NCI-H82 (cell line): Measurements from ENCODE around the gene CBL.
"Not testable (repeated sequence)": the region's sequence is repeated elsewhere in the genome, so short reads cannot be mapped to it uniquely, and the experiment has no call there.

Source experiments
- DNase-seq: peaks from one replicate; lab custom pipeline; 2025; lab: John Stamatoyannopoulos, UW

The CBL gene

DNA sequence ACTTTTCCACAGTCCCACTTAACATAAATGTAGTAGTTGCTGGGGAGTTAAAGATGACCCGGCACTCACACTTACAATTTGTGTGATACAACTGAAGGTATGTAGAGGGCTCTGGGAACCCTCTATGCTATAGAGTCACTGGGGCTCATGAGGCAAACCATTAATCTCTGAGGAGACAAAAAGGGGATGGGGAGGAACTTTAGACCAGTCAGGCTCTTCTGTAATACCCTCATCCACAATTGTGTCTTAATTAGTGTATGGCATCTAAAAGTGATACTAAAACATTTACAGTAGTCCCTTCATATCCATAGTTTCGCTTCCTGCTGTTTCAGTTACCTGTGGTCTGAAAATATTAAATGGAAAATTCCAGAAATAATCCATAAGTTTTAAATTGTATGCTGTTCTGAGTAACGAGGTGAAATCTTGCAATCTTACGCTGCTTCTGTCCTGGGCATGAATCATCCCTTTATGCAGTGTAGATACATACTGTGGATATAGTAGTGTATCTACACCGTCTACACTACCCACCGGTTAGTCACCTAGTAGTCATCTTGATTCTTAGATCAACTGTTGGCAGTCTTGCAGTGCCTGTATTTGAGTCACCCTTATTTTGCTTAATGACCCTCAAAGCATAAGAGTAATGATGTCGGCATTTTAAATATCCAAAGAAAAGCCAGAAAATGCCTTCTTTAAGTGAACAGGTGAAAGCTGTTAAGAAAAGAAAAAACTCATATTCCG, 12.2 kb downstream of the CBL start:
- no peak for DNase-seq

GRCh38 chr11:119222308-119222707, 16.2 kb downstream of the CBL start:
- DNase-seq, result no peak

- DNase-seq, result no peak
Observed at GRCh38 chr11:119222891-119223290, 16.8 kb downstream of the CBL start.

DNA sequence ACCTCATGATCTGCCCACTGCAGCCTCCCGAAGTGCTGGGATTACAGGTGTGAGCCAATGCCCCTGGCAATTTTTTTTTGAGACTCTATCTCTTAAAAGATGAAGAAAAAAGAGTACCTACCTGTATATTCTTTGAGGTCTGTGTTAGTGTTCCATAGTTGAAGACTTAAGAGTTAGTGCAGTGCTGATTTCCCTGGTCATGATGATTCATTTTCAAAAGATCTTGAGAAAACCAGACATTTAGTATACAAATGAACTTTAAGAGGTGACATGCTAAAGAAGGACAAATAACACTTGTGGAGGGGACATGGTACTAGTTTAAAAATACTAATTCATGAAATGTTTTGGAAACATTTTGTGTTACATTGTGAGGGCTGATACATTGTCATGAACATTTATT, 17.7 kb downstream of the CBL start:
- no peak for DNase-seq

- DNase-seq, result not testable (repeated sequence)
Observed at GRCh38 chr11:119228535-119229287, 22.6 kb downstream of the CBL start.

GRCh38 chr11:119229288-119229672, 23.1 kb downstream of the CBL start:
- DNase-seq, result no peak

GRCh38 chr11:119229741-119230140, 23.6 kb downstream of the CBL start:
- DNase-seq, result no peak

GRCh38 chr11:119236490-119236889, 30.4 kb downstream of the CBL start:
- DNase-seq, result no peak

- no peak for DNase-seq
Observed at GRCh38 chr11:119236891-119237290, 30.8 kb downstream of the CBL start.

DNA sequence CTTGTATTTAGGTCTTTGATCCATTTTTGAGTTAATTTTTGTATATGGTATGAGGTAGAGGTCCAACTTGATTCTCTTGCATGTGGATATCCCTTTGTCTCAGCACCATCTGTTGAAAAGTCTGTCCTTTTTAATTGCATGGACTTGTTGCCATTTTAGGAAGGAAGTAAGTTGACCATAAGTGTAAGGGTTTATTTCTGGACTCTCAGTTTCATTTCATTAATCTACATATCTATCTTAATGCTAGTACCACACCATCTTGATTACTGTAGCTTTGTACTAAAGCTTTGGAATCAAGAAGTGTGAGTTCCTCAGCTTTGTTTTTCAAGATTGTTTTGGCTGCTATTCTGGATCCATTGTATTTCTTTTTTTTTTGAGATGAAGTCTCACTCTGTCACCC, 31.4 kb downstream of the CBL start:
- no peak for DNase-seq

- DNase-seq, result no peak
Observed at GRCh38 chr11:119248750-119249670, 42.9 kb downstream of the CBL start.

- DNase-seq, result no peak
Observed at GRCh38 chr11:119249671-119250010, 43.5 kb downstream of the CBL start.

- DNase-seq, result no peak
Observed at GRCh38 chr11:119251114-119251513, 45.0 kb downstream of the CBL start.

DNA sequence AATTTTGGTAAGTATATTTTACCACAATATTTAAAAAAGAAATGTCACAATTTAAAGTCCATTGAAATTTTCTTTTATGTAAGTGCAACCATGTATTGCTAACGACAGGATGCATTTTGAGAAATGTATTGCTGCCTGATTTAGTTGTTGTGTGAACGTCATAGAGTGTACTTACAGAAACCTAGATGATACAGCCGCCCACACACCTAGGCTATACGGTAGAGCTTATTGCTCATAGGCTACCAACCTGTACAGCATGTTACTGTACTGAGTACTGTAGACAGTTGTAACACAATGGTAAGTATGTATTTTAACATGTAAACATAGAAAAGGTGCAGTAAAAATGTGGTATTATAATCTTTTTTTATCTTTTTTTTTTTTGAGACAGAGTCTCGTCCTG, 48.1 kb downstream of the CBL start:
- DNase-seq, result no peak

GRCh38 chr11:119258180-119258579, 52.0 kb downstream of the CBL start:
- no peak for DNase-seq

DNA sequence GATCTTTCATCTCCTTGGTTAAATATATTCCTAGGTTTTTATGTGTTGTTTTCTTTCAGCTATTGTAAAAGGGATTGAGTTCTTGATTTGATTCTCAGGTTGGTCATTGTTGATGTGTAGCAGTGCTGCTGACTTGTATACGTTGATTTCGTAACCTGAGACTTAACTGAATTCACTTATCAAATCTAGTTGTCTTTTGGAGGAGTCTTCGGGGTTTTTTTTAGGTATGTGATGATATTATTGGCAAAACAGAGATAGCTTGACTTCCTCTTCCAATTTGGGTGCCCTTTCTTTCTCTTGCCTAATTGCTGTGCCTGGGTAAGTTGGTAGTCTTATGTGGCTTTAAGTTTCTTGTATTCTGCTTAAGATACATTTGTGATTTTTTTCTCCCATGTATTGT, 52.8 kb downstream of the CBL start:
- no peak for DNase-seq

DNA sequence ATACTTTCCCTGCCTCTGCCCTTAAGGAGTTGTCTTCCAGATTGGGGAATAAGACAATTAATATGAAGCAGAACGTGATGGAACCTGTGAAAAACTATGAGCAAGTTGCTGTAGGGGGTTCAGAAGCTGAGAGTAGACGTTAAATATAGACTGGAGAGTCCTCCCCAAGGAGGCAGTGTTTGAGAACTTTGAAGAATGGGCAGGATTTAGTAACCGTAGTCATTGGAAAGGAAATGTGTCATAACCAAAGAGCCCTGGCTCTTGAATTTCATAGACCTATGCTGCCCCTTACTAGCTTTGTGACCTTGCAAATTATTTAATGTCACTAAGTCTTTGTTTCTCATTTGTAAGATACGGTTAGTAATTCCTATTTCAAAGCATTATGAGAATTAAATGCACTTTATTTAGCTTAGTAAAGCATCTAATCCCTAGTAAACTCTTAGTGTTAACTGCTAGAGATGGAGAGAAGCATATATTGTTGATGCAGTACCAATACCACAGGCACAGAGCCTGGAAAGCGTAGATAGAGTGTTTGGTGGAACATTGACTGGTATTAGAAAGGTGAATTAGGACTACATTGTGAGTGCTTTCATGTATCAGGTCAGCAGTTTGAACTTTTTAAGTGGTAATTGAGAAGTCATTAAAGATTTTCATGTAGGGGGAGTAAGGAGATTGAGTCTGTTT, 56.7 kb downstream of the CBL start:
- no peak for DNase-seq

DNA sequence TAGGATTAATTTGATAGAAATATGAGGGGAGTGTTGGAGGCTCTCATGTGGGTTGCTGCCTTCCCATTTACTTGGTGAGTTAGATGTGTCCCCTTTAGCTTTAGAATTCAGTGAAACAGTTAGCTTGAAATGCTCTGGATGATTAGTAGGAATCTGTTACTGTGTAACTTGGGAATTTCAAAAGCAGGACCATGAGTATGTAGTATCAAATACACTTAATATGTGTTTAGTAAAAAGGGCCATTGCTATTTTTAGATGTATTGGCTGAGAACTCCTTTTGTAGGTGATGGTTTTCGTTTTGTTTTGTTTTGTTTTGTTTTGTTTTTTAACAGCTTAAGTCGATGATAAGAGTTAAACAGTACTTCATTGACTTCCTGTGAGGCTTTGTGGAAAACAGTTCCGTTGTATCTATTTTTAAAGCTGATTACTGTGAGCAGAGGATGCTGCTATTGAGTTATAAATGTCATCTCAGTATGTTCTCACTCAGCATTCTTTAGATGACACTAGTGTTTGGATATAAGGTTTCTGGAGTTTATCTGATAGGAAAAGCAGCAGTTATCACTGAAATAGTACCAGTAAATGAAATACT, 57.3 kb downstream of the CBL start:
- DNase-seq, result no peak

DNA sequence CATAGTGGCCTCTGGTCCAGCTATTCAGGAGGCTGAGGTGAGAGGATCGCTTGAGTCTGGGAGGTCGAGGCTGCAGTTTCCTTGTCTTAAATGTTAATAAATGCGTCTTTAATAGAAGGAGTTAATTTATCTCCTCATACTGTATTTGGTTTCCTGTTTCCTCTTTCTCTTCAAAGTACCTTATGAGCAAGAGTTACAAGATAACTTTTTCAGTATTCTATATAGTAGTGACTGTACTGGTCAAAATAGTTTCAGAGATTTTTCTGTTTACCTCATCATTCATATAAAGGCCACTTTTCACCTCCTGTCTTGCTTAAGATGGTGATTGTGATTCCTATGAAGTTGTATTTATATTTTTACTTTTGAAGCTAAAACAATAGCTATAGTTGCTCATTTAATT, 59.9 kb downstream of the CBL start:
- DNase-seq, result no peak

GRCh38 chr11:119266517-119267255, 60.5 kb downstream of the CBL start:
- DNase-seq, result no peak

- no peak for DNase-seq
Observed at GRCh38 chr11:119267645-119268044, 61.5 kb downstream of the CBL start.
